ENCODE measurements around the gene THRB. TPM values are rescaled to one million over a fixed set of nuclear protein-coding genes. Genes with fewer than 3 reads are reported as not detected.

THRB gene
- total and polyA plus RNA-seq, 9 of the 15 experiments (the other 6 are each of a cell fraction or from before 2014, with no cell fraction given): 1.7 to 14.9 (median 6.9) TPM

DNA sequence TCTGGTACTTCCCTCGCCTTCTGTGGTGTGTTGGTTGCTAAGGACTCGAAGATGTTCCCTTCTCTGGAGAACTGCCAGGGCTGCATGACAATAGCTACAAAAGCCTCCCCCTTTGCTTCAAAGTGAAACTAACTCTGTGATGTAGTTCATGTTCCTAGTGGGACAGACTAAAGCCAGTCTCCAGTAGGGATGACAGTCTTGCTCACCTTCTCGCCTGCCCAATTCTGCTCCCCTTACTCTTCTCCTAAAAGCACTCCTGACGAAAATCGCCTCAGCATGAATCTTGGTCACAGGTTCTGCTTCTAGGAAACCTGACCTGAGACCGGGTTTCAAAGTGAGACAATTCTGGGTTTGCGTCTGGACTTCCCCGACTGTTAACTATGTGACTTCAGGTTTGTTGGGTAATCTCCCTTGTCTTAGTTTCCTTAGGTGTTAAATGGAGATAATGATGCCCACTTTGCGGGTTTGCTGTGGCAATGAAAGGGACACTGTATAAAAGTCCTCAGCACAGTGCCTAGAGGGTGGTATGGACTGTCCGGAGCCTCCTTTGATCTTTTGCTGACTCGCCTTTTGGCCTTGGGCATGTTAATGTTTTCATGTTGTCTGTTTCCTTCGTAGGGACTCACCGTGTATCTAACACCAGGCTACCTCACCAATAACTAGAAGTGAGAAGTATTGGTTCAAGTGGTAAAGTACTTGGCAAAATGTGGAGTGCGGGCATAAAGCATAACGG is 24.9 kb upstream of the THRB start (continued):
- TF ChIP-seq KAT7 (CRISPR knock-in tag; IDR thresholded peaks at IDR 0.05; ENCODE audit: borderline replicate concordance) (0 out of 2 replicates have a peak, but pooled peaks have one; percentile 46), ZNF184 (CRISPR knock-in tag; IDR thresholded peaks at IDR 0.05) (no peak), BACH1 (tag; IDR thresholded peaks at IDR 0.05) (0 out of 2 replicates have a peak, but pooled peaks have one; percentile 25), KHSRP (IDR thresholded peaks at IDR 0.05) (0 out of 2 replicates have a peak, but pooled peaks have one; percentile 5), CEBPB (tag; IDR thresholded peaks at IDR 0.05) (0 out of 2 replicates have a peak, but pooled peaks have one; percentile 41), FOXK2 (conservative IDR thresholded peaks at IDR 0.05 in 1 of 2, IDR thresholded peaks at IDR 0.05 in 1 of 2; ENCODE audit: low read depth in 2 of 2) (peak in 1 of 2 experiments; percentile 59; a peak in 1 of 4 replicates), KDM5B (IDR thresholded peaks at IDR 0.05; ENCODE audit: insufficient replicate concordance, low read depth, low read length) (peak; percentile 38), LEF1 (IDR thresholded peaks at IDR 0.05) (peak; percentile 96), ATF7 (IDR thresholded peaks at IDR 0.05) (peak; percentile 70), C11orf30 (IDR thresholded peaks at IDR 0.05; ENCODE audit: low read depth) (peak; percentile 82), CEBPG (CRISPR knock-in tag; IDR thresholded peaks at IDR 0.05) (no peak; the same call in 1 of the 2 replicates), CEBPG (tag; conservative IDR thresholded peaks at IDR 0.05 in 1 of 2, IDR thresholded peaks at IDR 0.05 in 1 of 2) (peak; percentile 52 to 70), ZNF444 (CRISPR knock-in tag; IDR thresholded peaks at IDR 0.05) (no peak), KAT2B (IDR thresholded peaks at IDR 0.05; ENCODE audit: low read depth, low read length) (no peak), DPF2 (IDR thresholded peaks at IDR 0.05) (no peak), MAFK (IDR thresholded peaks at IDR 0.05; ENCODE audit: low read length) (peak; percentile 47; the same call in 1 of the 2 replicates), KLF10 (CRISPR knock-in tag; IDR thresholded peaks at IDR 0.05) (no peak), GTF2E2 (tag; IDR thresholded peaks at IDR 0.05) (0 out of 2 replicates have a peak, but pooled peaks have one; percentile 6), ZNF586 (CRISPR knock-in tag; conservative IDR thresholded peaks at IDR 0.05) (no peak), TBP (optimal IDR thresholded peaks at IDR 0.05; ENCODE audit: low read depth, low read length) (peak; percentile 84), RCOR1 (IDR thresholded peaks at IDR 0.05; ENCODE audit: borderline replicate concordance in 1 of 2, low read depth in 2 of 2, low read length in 2 of 2) (0 out of 4 replicates have a peak, but pooled peaks of 1 of the 2 experiments have one; percentile 32)
- TF ChIP-seq, protein P1, sequence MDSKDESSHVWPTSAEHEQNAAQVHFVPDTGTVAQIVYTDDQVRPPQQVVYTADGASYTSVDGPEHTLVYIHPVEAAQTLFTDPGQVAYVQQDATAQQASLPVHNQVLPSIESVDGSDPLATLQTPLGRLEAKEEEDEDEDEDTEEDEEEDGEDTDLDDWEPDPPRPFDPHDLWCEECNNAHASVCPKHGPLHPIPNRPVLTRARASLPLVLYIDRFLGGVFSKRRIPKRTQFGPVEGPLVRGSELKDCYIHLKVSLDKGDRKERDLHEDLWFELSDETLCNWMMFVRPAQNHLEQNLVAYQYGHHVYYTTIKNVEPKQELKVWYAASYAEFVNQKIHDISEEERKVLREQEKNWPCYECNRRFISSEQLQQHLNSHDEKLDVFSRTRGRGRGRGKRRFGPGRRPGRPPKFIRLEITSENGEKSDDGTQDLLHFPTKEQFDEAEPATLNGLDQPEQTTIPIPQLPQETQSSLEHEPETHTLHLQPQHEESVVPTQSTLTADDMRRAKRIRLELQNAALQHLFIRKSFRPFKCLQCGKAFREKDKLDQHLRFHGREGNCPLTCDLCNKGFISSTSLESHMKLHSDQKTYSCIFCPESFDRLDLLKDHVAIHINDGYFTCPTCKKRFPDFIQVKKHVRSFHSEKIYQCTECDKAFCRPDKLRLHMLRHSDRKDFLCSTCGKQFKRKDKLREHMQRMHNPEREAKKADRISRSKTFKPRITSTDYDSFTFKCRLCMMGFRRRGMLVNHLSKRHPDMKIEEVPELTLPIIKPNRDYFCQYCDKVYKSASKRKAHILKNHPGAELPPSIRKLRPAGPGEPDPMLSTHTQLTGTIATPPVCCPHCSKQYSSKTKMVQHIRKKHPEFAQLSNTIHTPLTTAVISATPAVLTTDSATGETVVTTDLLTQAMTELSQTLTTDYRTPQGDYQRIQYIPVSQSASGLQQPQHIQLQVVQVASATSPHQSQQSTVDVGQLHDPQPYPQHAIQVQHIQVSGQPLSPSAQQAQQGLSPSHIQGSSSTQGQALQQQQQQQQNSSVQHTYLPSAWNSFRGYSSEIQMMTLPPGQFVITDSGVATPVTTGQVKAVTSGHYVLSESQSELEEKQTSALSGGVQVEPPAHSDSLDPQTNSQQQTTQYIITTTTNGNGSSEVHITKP (IDR thresholded peaks at IDR 0.05; ENCODE audit: partially characterized antibody): peak; percentile 97
- TF ChIP-seq, protein P2, sequence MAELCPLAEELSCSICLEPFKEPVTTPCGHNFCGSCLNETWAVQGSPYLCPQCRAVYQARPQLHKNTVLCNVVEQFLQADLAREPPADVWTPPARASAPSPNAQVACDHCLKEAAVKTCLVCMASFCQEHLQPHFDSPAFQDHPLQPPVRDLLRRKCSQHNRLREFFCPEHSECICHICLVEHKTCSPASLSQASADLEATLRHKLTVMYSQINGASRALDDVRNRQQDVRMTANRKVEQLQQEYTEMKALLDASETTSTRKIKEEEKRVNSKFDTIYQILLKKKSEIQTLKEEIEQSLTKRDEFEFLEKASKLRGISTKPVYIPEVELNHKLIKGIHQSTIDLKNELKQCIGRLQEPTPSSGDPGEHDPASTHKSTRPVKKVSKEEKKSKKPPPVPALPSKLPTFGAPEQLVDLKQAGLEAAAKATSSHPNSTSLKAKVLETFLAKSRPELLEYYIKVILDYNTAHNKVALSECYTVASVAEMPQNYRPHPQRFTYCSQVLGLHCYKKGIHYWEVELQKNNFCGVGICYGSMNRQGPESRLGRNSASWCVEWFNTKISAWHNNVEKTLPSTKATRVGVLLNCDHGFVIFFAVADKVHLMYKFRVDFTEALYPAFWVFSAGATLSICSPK (IDR thresholded peaks at IDR 0.05; ENCODE audit: borderline replicate concordance): no peak

All from K562 (cell line).